Gastrocnemius medialis (tissue), 4 donors: ENCODE results near the gene PSAP. TPM values are rescaled to one million over a fixed set of nuclear protein-coding genes. Genes with fewer than 3 reads are reported as not detected.

Experiments
- ATAC-seq, 2 donors: fragments of 150-250 bp; one replicate each; pipeline ENCODE4 v1.9.1; 2016
- DNase-seq, 2 donors: peaks; one replicate each; pipeline ENCODE4 v3.0.0-alpha.2; 2019
- H3K27ac ChIP-seq, 4 donors: fragments of 200-600 bp; sonication (generic); 1 replicate in 1 of 4; 2 replicates in 3 of 4; pipeline ENCODE4 v1.5.1; 2016 to 2018; ENCODE audit warnings: mild to moderate bottlenecking in 2 of 4, moderate library complexity in 1 of 4
- H3K27me3 ChIP-seq, 3 donors: fragments of 200-600 bp; sonication (generic) in 2 of 3; 1 replicate in 1 of 3; 2 replicates in 2 of 3; pipeline versions ENCODE4 v1.5.1 to v1.6.0; 2016 to 2019; ENCODE audit warnings: mild to moderate bottlenecking in 1 of 3, moderate library complexity in 1 of 3
- H3K36me3 ChIP-seq, 2 donors: fragments of 200-600 bp; sonication (generic) in 1 of 2; one replicate each; pipeline ENCODE4 v1.5.1; 2017 to 2018
- H3K4me1 ChIP-seq, 2 donors: fragments of 200-600 bp; sonication (generic) in 1 of 2; one replicate each; pipeline ENCODE4 v1.5.1; 2016 to 2017; ENCODE audit warnings: mild to moderate bottlenecking in 2 of 2
- H3K4me3 ChIP-seq, 4 donors: fragments of 200-600 bp; sonication (generic) in 3 of 4; 1 replicate in 1 of 4; 2 replicates in 3 of 4; pipeline ENCODE4 v1.5.1; 2016 to 2019; ENCODE audit warnings: mild to moderate bottlenecking in 2 of 4
- H3K9me3 ChIP-seq, 3 donors: fragments of 200-600 bp; sonication (generic) in 2 of 3; 1 replicate in 1 of 3; 2 replicates in 2 of 3; pipeline ENCODE4 v1.5.1; 2016 to 2019
- POLR2A ChIP-seq, 2 donors: fragments of 450-650 bp; IDR thresholded peaks; one replicate each; pipeline ENCODE4 v1.6.1; 2017; ENCODE audit warnings: antibody characterized with exemption in 2 of 2, mild to moderate bottlenecking in 2 of 2, moderate library complexity in 2 of 2
- in situ Hi-C, 4 donors: fragments of 200-750 bp; cut with MboI; loops; one replicate each; pipeline versions ENCODE4 v1.15.0 to v1.8.0; 2017; ENCODE audit warnings: low sequenced_read_pairs in 4 of 4
- intact Hi-C: fragments of 100-400 bp; cut with DNase I; formaldehyde crosslinking; loops from one replicate; pipeline ENCODE4 v1.15.1; 2023; ENCODE audit warnings: low total_unique reads
- total RNA-seq, 4 donors: library from RNA; depleted of rRNA; stranded (reverse); fragments of >200 nt; gene quantifications; one replicate each; pipeline versions ENCODE4 v1.1.0 to v1.2.3, GENCODE V29; 2016
- TF ChIP-seq, protein P1 (sequence below), 5 experiments: fragments of 450-650 bp in 3 of 5; fragments of 200-600 bp in 2 of 5; sonication (generic) in 2 of 5; IDR thresholded peaks in 4 of 5; conservative IDR thresholded peaks in 1 of 5; 1 replicate in 4 of 5; 2 replicates in 1 of 5; pipeline ENCODE4 v1.5.1; 2016 to 2019; ENCODE audit warnings: antibody characterized with exemption in 5 of 5, mild to moderate bottlenecking in 3 of 5, moderate library complexity in 3 of 5

PSAP gene
- total RNA-seq, 4 donors from 2014 or later, result 833 to 1,730 (median 1,179) TPM

DNA sequence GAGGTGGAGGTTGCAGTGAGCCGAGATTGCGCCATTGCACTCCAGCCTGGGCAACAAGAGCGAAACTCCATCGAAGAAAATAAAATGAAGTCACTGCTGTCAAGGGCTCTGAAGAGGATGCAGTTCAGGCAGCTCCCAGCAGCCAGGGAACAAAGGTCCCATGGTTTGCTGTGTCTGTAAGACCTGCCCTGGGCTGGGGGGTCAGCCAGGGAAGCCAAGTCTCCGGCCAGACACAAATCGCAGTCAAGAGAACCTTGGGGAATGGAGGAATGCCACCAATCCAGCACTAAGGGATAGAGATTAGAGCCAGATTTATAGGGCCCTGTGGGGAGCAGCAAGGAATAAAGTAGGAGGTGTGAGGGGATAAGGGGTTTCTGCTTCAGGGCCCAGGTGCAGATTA, 48.8 kb downstream of the PSAP start:
- Histone ChIP-seq H3K36me3 (no peaks in the 10 kb centered on the region), H3K27me3 (no peaks in the 10 kb centered on the region), H3K27ac (no peak overlapping the region), H3K4me3 (no peak overlapping the region), H3K4me1 (no peaks in the 10 kb centered on the region), H3K9me3 (no peaks in the 10 kb centered on the region)
- TF ChIP-seq, protein P1, sequence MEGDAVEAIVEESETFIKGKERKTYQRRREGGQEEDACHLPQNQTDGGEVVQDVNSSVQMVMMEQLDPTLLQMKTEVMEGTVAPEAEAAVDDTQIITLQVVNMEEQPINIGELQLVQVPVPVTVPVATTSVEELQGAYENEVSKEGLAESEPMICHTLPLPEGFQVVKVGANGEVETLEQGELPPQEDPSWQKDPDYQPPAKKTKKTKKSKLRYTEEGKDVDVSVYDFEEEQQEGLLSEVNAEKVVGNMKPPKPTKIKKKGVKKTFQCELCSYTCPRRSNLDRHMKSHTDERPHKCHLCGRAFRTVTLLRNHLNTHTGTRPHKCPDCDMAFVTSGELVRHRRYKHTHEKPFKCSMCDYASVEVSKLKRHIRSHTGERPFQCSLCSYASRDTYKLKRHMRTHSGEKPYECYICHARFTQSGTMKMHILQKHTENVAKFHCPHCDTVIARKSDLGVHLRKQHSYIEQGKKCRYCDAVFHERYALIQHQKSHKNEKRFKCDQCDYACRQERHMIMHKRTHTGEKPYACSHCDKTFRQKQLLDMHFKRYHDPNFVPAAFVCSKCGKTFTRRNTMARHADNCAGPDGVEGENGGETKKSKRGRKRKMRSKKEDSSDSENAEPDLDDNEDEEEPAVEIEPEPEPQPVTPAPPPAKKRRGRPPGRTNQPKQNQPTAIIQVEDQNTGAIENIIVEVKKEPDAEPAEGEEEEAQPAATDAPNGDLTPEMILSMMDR (IDR thresholded peaks at IDR 0.05 in 4 of 5, conservative IDR thresholded peaks at IDR 0.05 in 1 of 5), result no peak
- no peak for TF ChIP-seq POLR2A (IDR thresholded peaks at IDR 0.05)
- intact Hi-C loops (no loop called here), in situ Hi-C loops (loop anchor here in 3 of 4 donors (25.0 kb wide), 2 partner anchors 415 to 490 kb away; partner anchors contain the start of genes CDH23 (in 2 of the 3) and SLC29A3 (in 1 of the 3))
- no peak for ATAC-seq
- no peak for DNase-seq

DNA sequence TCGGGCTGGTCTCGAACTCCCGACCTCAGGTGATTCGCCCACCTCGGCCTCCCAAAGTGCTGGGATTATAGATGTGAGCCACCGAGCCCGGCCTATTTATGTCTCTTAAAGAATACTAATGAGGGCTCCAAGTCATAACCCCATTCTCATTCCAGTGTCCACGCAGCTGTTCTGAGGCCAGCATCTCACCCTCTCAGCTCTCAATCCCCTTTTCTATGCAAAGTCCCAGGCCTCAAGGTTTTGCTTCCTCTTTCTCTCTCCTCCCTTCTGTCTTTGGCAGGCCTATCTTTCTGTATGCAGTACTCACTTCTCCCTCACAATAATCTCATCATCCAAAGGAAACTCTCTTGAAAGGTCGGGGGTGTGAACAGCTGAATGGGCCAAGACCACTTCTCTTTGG, 49.7 kb downstream of the PSAP start:
- Histone ChIP-seq H3K27ac (no peak overlapping the region), H3K36me3 (no peaks in the 10 kb centered on the region), H3K4me1 (no peaks in the 10 kb centered on the region), H3K4me3 (no peak overlapping the region), H3K27me3 (no peaks in the 10 kb centered on the region), H3K9me3 (no peaks in the 10 kb centered on the region)
- no peak for DNase-seq
- TF ChIP-seq POLR2A (IDR thresholded peaks at IDR 0.05), result no peak
- ATAC-seq, result no peak
- in situ Hi-C loops (loop anchor here in 3 of 4 donors (25.0 kb wide), 2 partner anchors 414 to 489 kb away; partner anchors contain the start of genes CDH23 (in 2 of the 3) and SLC29A3 (in 1 of the 3)), intact Hi-C loops (no loop called here)

DNA sequence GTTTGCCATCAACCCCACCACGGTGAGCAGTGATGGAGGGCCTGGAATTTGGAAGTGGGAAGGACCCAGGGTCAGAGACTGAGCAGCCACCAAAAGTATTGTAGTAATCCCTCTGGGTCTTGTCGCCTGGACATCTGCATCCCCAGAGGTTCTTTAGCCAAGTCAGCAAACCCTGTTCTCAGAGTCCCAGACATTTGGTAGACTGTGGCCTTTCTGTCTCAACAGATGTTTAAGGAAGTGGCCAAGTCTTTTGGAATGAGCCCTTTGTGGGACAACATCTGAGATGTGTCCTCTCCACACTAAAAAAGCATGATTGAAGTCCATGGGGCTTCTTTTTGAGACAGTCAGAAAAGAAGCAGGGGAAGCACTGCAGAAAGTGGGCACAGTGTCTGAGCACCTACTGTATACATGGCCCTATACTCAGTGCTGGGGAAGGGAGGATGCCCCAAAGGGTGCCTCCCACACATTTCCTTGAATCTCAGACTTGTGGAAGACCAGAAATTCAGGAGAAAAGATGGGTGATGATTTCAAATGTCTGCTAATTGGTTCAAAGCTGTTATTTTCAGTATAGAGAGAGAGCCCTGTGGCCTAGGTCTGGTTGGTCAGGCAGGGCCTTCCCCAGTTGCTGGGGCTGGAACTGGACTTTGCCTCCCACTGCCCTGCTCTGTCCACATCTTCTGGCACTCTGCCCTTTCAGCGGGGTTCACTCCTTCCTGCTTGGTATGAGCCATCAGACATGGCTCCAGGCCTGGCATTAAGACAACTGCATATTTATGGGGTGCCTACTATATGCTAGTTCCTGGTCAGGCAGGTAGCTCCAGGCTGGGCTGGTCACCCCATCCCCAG, 51.2 kb downstream of the PSAP start:
- H3K27ac ChIP-seq, result no peak overlapping the region
- H3K4me3 ChIP-seq, result no peak overlapping the region
- intact Hi-C loops, result no loop called here
- in situ Hi-C loops, result loop anchor here in 3 of 4 donors (25.0 kb wide), 2 partner anchors 413 to 488 kb away; partner anchors contain the start of genes CDH23 (in 2 of the 3) and SLC29A3 (in 1 of the 3)
- no peaks in the 10 kb centered on the region for H3K9me3 ChIP-seq
- H3K27me3 ChIP-seq, result no peaks in the 10 kb centered on the region
- TF ChIP-seq, protein P1 (IDR thresholded peaks at IDR 0.05 in 4 of 5, conservative IDR thresholded peaks at IDR 0.05 in 1 of 5), result no peak
- no peak for TF ChIP-seq POLR2A (IDR thresholded peaks at IDR 0.05)
- DNase-seq (no peak), ATAC-seq (no peak)
- H3K36me3 ChIP-seq, result no peaks in the 10 kb centered on the region
- no peaks in the 10 kb centered on the region for H3K4me1 ChIP-seq

DNA sequence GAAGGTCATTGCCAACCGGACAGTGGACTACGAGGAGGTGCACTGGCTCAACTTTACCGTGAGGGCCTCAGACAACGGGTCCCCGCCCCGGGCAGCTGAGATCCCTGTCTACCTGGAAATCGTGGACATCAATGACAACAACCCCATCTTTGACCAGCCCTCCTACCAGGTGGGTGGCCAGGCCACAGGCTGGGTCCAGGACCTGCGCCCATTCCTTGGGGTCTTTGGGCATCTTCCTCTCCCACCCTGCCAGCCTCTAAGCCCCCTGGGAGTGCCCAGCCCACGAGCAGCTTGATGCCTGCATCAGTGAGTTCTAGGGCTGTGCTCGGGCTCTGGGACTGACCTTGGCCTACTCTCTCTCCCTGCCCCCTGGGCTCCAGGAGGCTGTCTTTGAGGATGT, 51.9 kb downstream of the PSAP start:
- Histone ChIP-seq H3K27ac (no peak overlapping the region), H3K4me1 (no peaks in the 10 kb centered on the region), H3K9me3 (no peaks in the 10 kb centered on the region), H3K27me3 (no peaks in the 10 kb centered on the region), H3K4me3 (no peak overlapping the region), H3K36me3 (no peaks in the 10 kb centered on the region)
- in situ Hi-C loops (no loop called here), intact Hi-C loops (no loop called here)
- ATAC-seq, result no peak
- TF ChIP-seq, protein P1 (IDR thresholded peaks at IDR 0.05 in 4 of 5, conservative IDR thresholded peaks at IDR 0.05 in 1 of 5), result no peak
- TF ChIP-seq POLR2A (IDR thresholded peaks at IDR 0.05), result no peak
- DNase-seq, result no peak

DNA sequence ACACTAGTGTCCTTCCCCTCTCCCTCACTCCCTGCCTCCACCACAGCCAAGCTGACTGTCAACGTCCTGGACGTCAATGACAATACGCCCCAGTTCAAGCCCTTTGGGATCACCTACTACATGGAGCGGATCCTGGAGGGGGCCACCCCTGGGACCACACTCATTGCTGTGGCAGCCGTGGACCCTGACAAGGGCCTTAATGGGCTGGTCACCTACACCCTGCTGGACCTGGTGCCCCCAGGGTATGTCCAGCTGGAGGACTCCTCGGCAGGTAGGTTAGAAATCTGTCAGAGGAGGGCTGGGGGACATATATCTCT, 52.8 kb downstream of the PSAP start:
- DNase-seq (no peak), ATAC-seq (no peak)
- Histone ChIP-seq H3K27me3 (no peaks in the 10 kb centered on the region), H3K36me3 (no peaks in the 10 kb centered on the region), H3K27ac (no peak overlapping the region), H3K4me1 (no peaks in the 10 kb centered on the region), H3K4me3 (no peak overlapping the region), H3K9me3 (no peaks in the 10 kb centered on the region)
- intact Hi-C loops (no loop called here), in situ Hi-C loops (no loop called here)
- TF ChIP-seq, protein P1 (IDR thresholded peaks at IDR 0.05 in 4 of 5, conservative IDR thresholded peaks at IDR 0.05 in 1 of 5), result no peak
- TF ChIP-seq POLR2A (IDR thresholded peaks at IDR 0.05), result no peak
